Heart right ventricle (tissue), 16 donors: Measurements from ENCODE around the gene SHOC1. TPM values are rescaled to one million over a fixed set of nuclear protein-coding genes. Genes with fewer than 3 reads are reported as not detected.

Experiments used
- ATAC-seq, 8 donors: fragments of 200-7000 bp; cut with Tn5 transposase; one replicate each; pipeline ENCODE4 v1.9.1; 2020; ENCODE audit warnings: mild to moderate bottlenecking in 8 of 8, moderate library complexity in 8 of 8, moderate number of reproducible peaks in 1 of 8
- DNase-seq, 2 donors: peaks; one replicate each; pipeline ENCODE4 v3.0.0-alpha.2; 2020
- H3K27ac ChIP-seq, 10 donors: fragments of 200-600 bp; sonication (generic) in 2 of 10; one replicate each; pipeline versions ENCODE4 v1.5.0 to v1.8.0; 2020 to 2022; ENCODE audit warnings: mild to moderate bottlenecking in 3 of 10
- H3K27me3 ChIP-seq, 7 donors: fragments of 200-600 bp; one replicate each; pipeline ENCODE4 v1.8.0; 2021 to 2022; ENCODE audit warnings: mild to moderate bottlenecking in 2 of 7
- H3K36me3 ChIP-seq, 9 donors: fragments of 200-600 bp; sonication (generic) in 1 of 9; one replicate each; pipeline versions ENCODE4 v1.5.0 to v1.8.0; 2020 to 2022; ENCODE audit warnings: mild to moderate bottlenecking in 2 of 9
- H3K4me1 ChIP-seq, 9 donors: fragments of 200-600 bp; sonication (generic) in 1 of 9; one replicate each; pipeline versions ENCODE4 v1.5.0 to v1.8.0; 2020 to 2022; ENCODE audit warnings: mild to moderate bottlenecking in 4 of 9
- H3K4me3 ChIP-seq, 10 donors: fragments of 200-600 bp; sonication (generic) in 2 of 10; one replicate each; pipeline versions ENCODE4 v1.5.0 to v1.8.0; 2020 to 2022; ENCODE audit warnings: mild to moderate bottlenecking in 7 of 10, moderate library complexity in 2 of 10
- H3K9me3 ChIP-seq, 11 donors: fragments of 200-600 bp in 10 of 11; sonication (generic) in 2 of 11; one replicate each; pipeline versions ENCODE4 v1.5.0 to v1.8.0; 2013 to 2022; ENCODE audit warnings: mild to moderate bottlenecking in 2 of 11, control low read depth in 1 of 11, moderate library complexity in 1 of 11
- CTCF ChIP-seq, 9 donors: fragments of 200-600 bp; sonication (generic) in 2 of 9; IDR thresholded peaks; one replicate each; pipeline versions ENCODE4 v1.5.0 to v1.8.0; 2021 to 2022; ENCODE audit warnings: antibody characterized with exemption in 9 of 9, mild to moderate bottlenecking in 5 of 9, moderate library complexity in 1 of 9
- WGBS, 2 donors: extraction: QIAGEN DNeasy Blood & Tissue Kit; methylation state at CpG; one replicate each; pipeline ENCODE4 v1.1.7; 2013; ENCODE audit warnings: inconsistent platforms in 1 of 2; 5-methylcytosine and 5-hydroxymethylcytosine counted together
- intact Hi-C, 10 donors: fragments of 100-400 bp; cut with DNase I; formaldehyde crosslinking; loops; one replicate each; pipeline versions ENCODE4 v1.11.1 to v1.14.2; 2022
- polyA plus RNA-seq, 2 donors: library from polyadenylated mRNA; stranded (reverse); fragments of 200-250 nt; gene quantifications; one replicate each; pipeline ENCODE4 v1.2.3, GENCODE V29; 2013
- total RNA-seq, 10 donors: library from RNA; stranded (reverse); fragmentation: NEBNext Ultra II Directional in 3 of 10; extraction: Animal tissue kit (Norgen Biotek cat#: 25700) in 3 of 10; gene quantifications; one replicate each; pipeline versions ENCODE4 v1.2.1 to v1.2.4, GENCODE V29; 2021 to 2023
- donor health status: Arrhythmogenic right ventricular cardiomyopathy.
- donor health status: ischemic (EF 13 %, LVEDD 7.1; RV severe dilation, severe dysfunction).
- donor health status: healthy with polysubstance abuse.
- donor health status: DM: no; HTN: yes; CAD: no.
- donor health status: DM: no; HTN: no; CAD: no.
- donor health status: ischemic (EF 25% LVEDD 6.9; RV normal size, moderate dysfunction).
- donor health status: ischemic (EF 25% LVEDD 5.7; RV mildly dilated, moderate dysfunction).
- donor health status: healthy.
- donor health status: DM: yes; HTN: yes; CAD: no.
- donor health status: Ischemic cardiomyopathy.
- donor health status: ischemic (EF 35%, LVEDD 5.7; RV mildly dilated, moderate dysfunction).
- donor health status: nonischemic (EF 11% LVEDD 7.7; RV severe dilation, severe dysfunction).
- donor health status: DM: yes; HTN: yes; CAD: no.
- donor health status: PGD.
- donor health status: ischemic (EF 29% LVEDD 5.4; RV normal size, mild dysfunction).
- donor health status: nonischemic (EF 23%, LVEDD 6.1; RV moderate dilation, normal function).

The SHOC1 gene
- total and polyA plus RNA-seq, 12 donors = not detected

GRCh38 chr9:111805830-111806241 lies 11.1 kb upstream of the SHOC1 start:
- 73 to 82% methylated on average over 4 of the region's 4 CpGs for WGBS, 2 donors
- DNase-seq = no peak
- ATAC-seq = no peak
- no peaks in the 10 kb centered on the region for H3K27me3 ChIP-seq
- TF ChIP-seq CTCF (IDR thresholded peaks at IDR 0.05) = no peak
- intact Hi-C loops = no loop called here
- peak overlapping the region in 1 of 10 donors; percentile 27 for H3K27ac ChIP-seq
- no peak overlapping the region for H3K4me3 ChIP-seq
- H3K9me3 ChIP-seq = no peaks in the 10 kb centered on the region
- peaks cover 0 to 8% (median 0%) of the 10 kb centered on the region in 9 donors for H3K4me1 ChIP-seq
- H3K36me3 ChIP-seq = no peaks in the 10 kb centered on the region

- ATAC-seq (no peak), DNase-seq (no peak)
- 95 to 99% methylated on average over 2 of the region's 2 CpGs for WGBS, 2 donors
- H3K36me3 ChIP-seq = no peaks in the 10 kb centered on the region
- intact Hi-C loops = no loop called here
- H3K4me3 ChIP-seq = no peak overlapping the region
- no peaks in the 10 kb centered on the region for H3K27me3 ChIP-seq
- H3K9me3 ChIP-seq = no peaks in the 10 kb centered on the region
- TF ChIP-seq CTCF (IDR thresholded peaks at IDR 0.05) = no peak
- no peak overlapping the region for H3K27ac ChIP-seq
- H3K4me1 ChIP-seq = peaks cover 0 to 8% (median 0%) of the 10 kb centered on the region in 9 donors
Measured at GRCh38 chr9:111805262-111805661, 10.5 kb upstream of the SHOC1 start.

- no peaks in the 10 kb centered on the region for H3K27me3 ChIP-seq
- 94 to 96% methylated on average over 2 of the region's 2 CpGs for WGBS, 2 donors
- H3K9me3 ChIP-seq = no peaks in the 10 kb centered on the region
- H3K4me1 ChIP-seq = peaks cover 0 to 8% (median 0%) of the 10 kb centered on the region in 9 donors
- TF ChIP-seq CTCF (IDR thresholded peaks at IDR 0.05) = no peak
- H3K27ac ChIP-seq = no peak overlapping the region
- no peaks in the 10 kb centered on the region for H3K36me3 ChIP-seq
- DNase-seq (no peak), ATAC-seq (no peak)
- no peak overlapping the region for H3K4me3 ChIP-seq
- intact Hi-C loops = no loop called here
Measured at GRCh38 chr9:111804636-111805035, 9.9 kb upstream of the SHOC1 start.

GRCh38 chr9:111803924-111804323 lies 9.2 kb upstream of the SHOC1 start:
- no peak for ATAC-seq
- no peak overlapping the region for H3K27ac ChIP-seq
- no peaks in the 10 kb centered on the region for H3K27me3 ChIP-seq
- peaks cover 0 to 8% (median 0%) of the 10 kb centered on the region in 9 donors for H3K4me1 ChIP-seq
- intact Hi-C loops = no loop called here
- H3K4me3 ChIP-seq = no peak overlapping the region
- H3K9me3 ChIP-seq = no peaks in the 10 kb centered on the region
- no peaks in the 10 kb centered on the region for H3K36me3 ChIP-seq
- DNase-seq = no peak
- no peak for TF ChIP-seq CTCF (IDR thresholded peaks at IDR 0.05)
- 76 to 81% methylated on average over 3 of the region's 3 CpGs for whole genome bisulfite sequencing, 2 donors
